Endothelial cell of umbilical vein (primary cell): ENCODE results near the gene KIF26B.

Experiments
- POLR2AphosphoS5 ChIP-seq: IDR thresholded peaks from 2 replicates; pipeline ENCODE4 v1.6.1; 2012; ENCODE audit warnings: low read depth, mild to moderate bottlenecking, control low read depth, low read length, moderate library complexity; ENCODE audit not compliant: insufficient read depth
- TF ChIP-seq, protein P1 (sequence below), 2 donors: IDR thresholded peaks; 1 replicate in 1 of 2; 2 replicates in 1 of 2; pipeline ENCODE4 v1.5.1; 2011; ENCODE audit warnings: low read length in 2 of 2, mild to moderate bottlenecking in 2 of 2, moderate library complexity in 2 of 2, control low read depth in 1 of 2, inconsistent platforms in 1 of 2, low read depth in 1 of 2; ENCODE audit not compliant: insufficient read depth in 1 of 2; ENCODE audit errors: extremely low read depth in 1 of 2

DNA sequence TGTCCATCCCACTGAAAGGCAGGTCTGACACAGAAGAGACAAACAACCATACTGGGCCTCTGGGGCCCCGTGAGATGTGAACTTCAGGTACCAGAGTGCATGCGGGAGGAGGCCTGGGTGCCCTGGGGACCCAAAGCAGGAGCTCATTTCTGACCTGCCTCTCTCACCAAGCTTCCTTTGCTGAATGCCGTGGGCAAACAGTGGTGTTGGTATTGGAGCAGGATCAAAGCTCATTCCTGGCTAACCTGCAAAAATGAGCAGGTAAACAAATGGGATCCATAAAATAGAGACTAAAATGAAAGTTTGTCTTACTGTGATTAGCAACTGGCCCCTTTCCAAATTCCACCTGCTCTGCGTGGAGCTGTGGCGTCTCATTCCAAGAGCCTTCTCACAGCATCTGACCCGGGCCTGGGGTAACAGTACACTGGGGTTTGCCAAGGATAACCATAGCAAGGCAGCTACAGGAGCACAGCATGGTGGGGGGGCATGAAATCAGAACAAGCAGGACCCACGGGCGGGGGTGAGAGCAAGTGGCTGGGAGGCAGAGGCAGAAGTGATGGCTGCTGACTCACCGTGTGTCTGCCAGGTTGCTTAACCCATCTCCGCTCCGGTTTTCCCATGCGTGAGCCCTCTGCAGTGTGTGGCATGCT is 103.6 kb downstream of the KIF26B start:
- no peak for TF ChIP-seq POLR2AphosphoS5
- TF ChIP-seq, protein P1, sequence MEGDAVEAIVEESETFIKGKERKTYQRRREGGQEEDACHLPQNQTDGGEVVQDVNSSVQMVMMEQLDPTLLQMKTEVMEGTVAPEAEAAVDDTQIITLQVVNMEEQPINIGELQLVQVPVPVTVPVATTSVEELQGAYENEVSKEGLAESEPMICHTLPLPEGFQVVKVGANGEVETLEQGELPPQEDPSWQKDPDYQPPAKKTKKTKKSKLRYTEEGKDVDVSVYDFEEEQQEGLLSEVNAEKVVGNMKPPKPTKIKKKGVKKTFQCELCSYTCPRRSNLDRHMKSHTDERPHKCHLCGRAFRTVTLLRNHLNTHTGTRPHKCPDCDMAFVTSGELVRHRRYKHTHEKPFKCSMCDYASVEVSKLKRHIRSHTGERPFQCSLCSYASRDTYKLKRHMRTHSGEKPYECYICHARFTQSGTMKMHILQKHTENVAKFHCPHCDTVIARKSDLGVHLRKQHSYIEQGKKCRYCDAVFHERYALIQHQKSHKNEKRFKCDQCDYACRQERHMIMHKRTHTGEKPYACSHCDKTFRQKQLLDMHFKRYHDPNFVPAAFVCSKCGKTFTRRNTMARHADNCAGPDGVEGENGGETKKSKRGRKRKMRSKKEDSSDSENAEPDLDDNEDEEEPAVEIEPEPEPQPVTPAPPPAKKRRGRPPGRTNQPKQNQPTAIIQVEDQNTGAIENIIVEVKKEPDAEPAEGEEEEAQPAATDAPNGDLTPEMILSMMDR (IDR thresholded peaks at IDR 0.05; ENCODE audit: extremely low read depth in 1 of 2, insufficient read depth in 1 of 2, low read depth in 1 of 2, low read length in 2 of 2), result no peak
